ENCODE results near the gene DGKB. TPM values are rescaled to one million over a fixed set of nuclear protein-coding genes. Genes with fewer than 3 reads are reported as not detected.

DGKB gene
- total and polyA plus RNA-seq, 2 of the 8 experiments (the other 6 are each of a cell fraction or from before 2014, with no cell fraction given): 1.9 to 2.6 TPM

DNA sequence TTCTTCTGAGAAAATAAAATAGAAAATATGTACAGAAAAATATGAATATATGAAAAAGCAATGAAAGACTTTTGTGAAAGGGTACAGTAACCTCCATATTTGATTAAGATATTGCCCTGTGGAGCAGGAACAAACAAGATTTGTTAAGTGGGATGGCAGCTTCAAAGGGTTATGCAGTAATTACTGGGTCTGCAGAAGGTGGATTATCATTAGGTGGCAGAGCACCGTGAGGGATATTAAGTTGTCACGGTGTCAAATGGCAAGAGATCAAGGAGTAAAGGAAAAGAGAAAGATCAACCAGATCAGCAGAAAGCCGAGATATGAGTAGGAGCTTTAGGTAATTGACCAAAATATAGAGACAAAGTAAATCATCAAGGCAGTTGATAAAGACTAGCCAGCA lies 44.1 kb downstream of the DGKB start:
- no peak overlapping the region for H4K8ac ChIP-seq (ENCODE audit: extremely low read depth, insufficient read depth, low read length)
- H3K36me3 ChIP-seq (ENCODE audit: control insufficient read depth in 2 of 4, insufficient read depth in 4 of 4, low read length in 3 of 4): peaks cover 0 to 3% (median 0%) of the 10 kb centered on the region in 4 experiments; a peak in 1 of 8 replicates
- no peak overlapping the region for H3K4me3 ChIP-seq (ENCODE audit: extremely low read depth in 1 of 4, insufficient read depth in 2 of 4, low read depth in 3 of 4, low read length in 4 of 4)
- H3K79me2 ChIP-seq (ENCODE audit: control insufficient read depth in 1 of 2, insufficient read depth in 2 of 2, low read length in 2 of 2): no peaks in the 10 kb centered on the region
- DNase-seq (ENCODE audit: low read depth in 1 of 2, low spot score in 2 of 2): no peak
- no peak overlapping the region for H3K4me2 ChIP-seq (ENCODE audit: insufficient read depth in 1 of 2, low read depth in 2 of 2, low read length in 2 of 2)
- no peaks in the 10 kb centered on the region for H3K79me1 ChIP-seq (ENCODE audit: low read depth, low read length)
- no peak overlapping the region for H3K9ac ChIP-seq (replicated peaks in 1 of 4; ENCODE audit: extremely low read depth in 1 of 4, low read depth in 3 of 4, low read length in 3 of 4)
- H3K56ac ChIP-seq (replicated peaks; ENCODE audit: insufficient read length, low read depth, low read length): no peak overlapping the region
- no peak overlapping the region for H4K5ac ChIP-seq (ENCODE audit: insufficient read length, low read depth, low read length)
- no peak overlapping the region for H2BK15ac ChIP-seq (ENCODE audit: low read length)
- no peaks in the 10 kb centered on the region for H3K23me2 ChIP-seq (ENCODE audit: low read depth, low read length)
- H3K23ac ChIP-seq (ENCODE audit: insufficient read length): no peak overlapping the region
- H2BK120ac ChIP-seq (replicated peaks; ENCODE audit: low read depth, low read length): no peak overlapping the region
- 77% methylated on average over 3 of the region's 3 CpGs; no CpG with 5 or more reads in 1 of the 2 experiments for WGBS, 2 experiments (ENCODE audit: extremely low coverage in 1 of 2, insufficient coverage in 1 of 2, insufficient read length in 1 of 2, insufficient replicate concordance in 2 of 2, low coverage in 1 of 2, low lambda C conversion rate in 2 of 2, missing lambda C conversion rate in 1 of 2)
- no peak for FAIRE-seq
- ChIA-PET POLR2A (ENCODE audit: partially characterized antibody) (no interaction called here), CTCF (ENCODE audit: partially characterized antibody) (no interaction called here)
- no peak overlapping the region for H2BK20ac ChIP-seq (ENCODE audit: low read length)
- H4K20me1 ChIP-seq (replicated peaks in 1 of 2; ENCODE audit: control insufficient read depth in 1 of 2, insufficient read depth in 2 of 2, low read length in 2 of 2): no peaks in the 10 kb centered on the region
- no peak overlapping the region for H3K14ac ChIP-seq (ENCODE audit: insufficient read length)
- H3K4ac ChIP-seq (replicated peaks; ENCODE audit: insufficient read length, low read depth, low read length): no peak overlapping the region
- H3K4me1 ChIP-seq (replicated peaks in 1 of 4; ENCODE audit: control insufficient read depth in 3 of 4, insufficient read depth in 4 of 4, low read length in 3 of 4): no peaks in the 10 kb centered on the region
- H2AFZ ChIP-seq (ENCODE audit: low read length): no peak overlapping the region
- no peaks in the 10 kb centered on the region for H3K27me3 ChIP-seq (replicated peaks in 1 of 4; ENCODE audit: control insufficient read depth in 3 of 4, extremely low read depth in 1 of 4, insufficient read depth in 3 of 4, low read length in 3 of 4)
- H2AK5ac ChIP-seq (ENCODE audit: low read depth, low read length): no peak overlapping the region
- H3K9me3 ChIP-seq (ENCODE audit: insufficient read depth in 2 of 2, low read depth in 1 of 2, low read length in 1 of 2): peaks cover 4 to 8% of the 10 kb centered on the region in 2 experiments; a peak in 3 of 4 replicates
- H4K91ac ChIP-seq (replicated peaks; ENCODE audit: insufficient read length, low read length): no peak overlapping the region
- no peak overlapping the region for H3K27ac ChIP-seq (ENCODE audit: low read depth, low read length)
- no peak overlapping the region for H3K18ac ChIP-seq (ENCODE audit: extremely low read depth, low read length)
- no peak for TF ChIP-seq MAFK (IDR thresholded peaks at IDR 0.05; ENCODE audit: low read depth, low read length)
- TF ChIP-seq, protein P1, sequence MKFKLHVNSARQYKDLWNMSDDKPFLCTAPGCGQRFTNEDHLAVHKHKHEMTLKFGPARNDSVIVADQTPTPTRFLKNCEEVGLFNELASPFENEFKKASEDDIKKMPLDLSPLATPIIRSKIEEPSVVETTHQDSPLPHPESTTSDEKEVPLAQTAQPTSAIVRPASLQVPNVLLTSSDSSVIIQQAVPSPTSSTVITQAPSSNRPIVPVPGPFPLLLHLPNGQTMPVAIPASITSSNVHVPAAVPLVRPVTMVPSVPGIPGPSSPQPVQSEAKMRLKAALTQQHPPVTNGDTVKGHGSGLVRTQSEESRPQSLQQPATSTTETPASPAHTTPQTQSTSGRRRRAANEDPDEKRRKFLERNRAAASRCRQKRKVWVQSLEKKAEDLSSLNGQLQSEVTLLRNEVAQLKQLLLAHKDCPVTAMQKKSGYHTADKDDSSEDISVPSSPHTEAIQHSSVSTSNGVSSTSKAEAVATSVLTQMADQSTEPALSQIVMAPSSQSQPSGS (IDR thresholded peaks at IDR 0.05; ENCODE audit: low read length): no peak
- TF ChIP-seq, protein P2, sequence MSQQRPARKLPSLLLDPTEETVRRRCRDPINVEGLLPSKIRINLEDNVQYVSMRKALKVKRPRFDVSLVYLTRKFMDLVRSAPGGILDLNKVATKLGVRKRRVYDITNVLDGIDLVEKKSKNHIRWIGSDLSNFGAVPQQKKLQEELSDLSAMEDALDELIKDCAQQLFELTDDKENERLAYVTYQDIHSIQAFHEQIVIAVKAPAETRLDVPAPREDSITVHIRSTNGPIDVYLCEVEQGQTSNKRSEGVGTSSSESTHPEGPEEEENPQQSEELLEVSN (IDR thresholded peaks at IDR 0.05): no peak
- no peak for TF ChIP-seq CEBPB (IDR thresholded peaks at IDR 0.05; ENCODE audit: low read depth, low read length)
- TF ChIP-seq SAP30 (IDR thresholded peaks at IDR 0.05; ENCODE audit: insufficient read depth, insufficient replicate concordance, low read length): no peak
- TF ChIP-seq BCL11A (IDR thresholded peaks at IDR 0.05; ENCODE audit: low read depth in 2 of 2, low read length in 2 of 2): no peak
- no peak for TF ChIP-seq KDM5A (IDR thresholded peaks at IDR 0.05; ENCODE audit: low read length)
- TF ChIP-seq EP300 (IDR thresholded peaks at IDR 0.05; ENCODE audit: borderline replicate concordance in 1 of 2, low read depth in 2 of 2, low read length in 2 of 2): no peak
- TF ChIP-seq TAF1 (IDR thresholded peaks at IDR 0.05; ENCODE audit: low read depth, low read length): no peak
- no peak overlapping the region for H2BK5ac ChIP-seq (ENCODE audit: low read depth, low read length)
- no peak overlapping the region for H2BK12ac ChIP-seq (ENCODE audit: low read depth, low read length)

Data from H1 (cell line).